HEK293 (cell line): Measurements from ENCODE around the gene TAF5.

Experiments
- KLF17 ChIP-seq: fragments of 450-650 bp; formaldehyde crosslinking; IDR thresholded peaks from 2 replicates; pipeline ENCODE4 v1.5.1; 2016; ENCODE audit warnings: missing biosample characterization, missing genetic modification characterization
- ZBTB17 ChIP-seq: fragments of 450-650 bp; formaldehyde crosslinking; IDR thresholded peaks from 2 replicates; pipeline ENCODE4 v1.5.1; 2016; ENCODE audit warnings: missing biosample characterization, missing genetic modification characterization
- ZBTB7A ChIP-seq: fragments of 450-650 bp; formaldehyde crosslinking; IDR thresholded peaks from 2 replicates; pipeline ENCODE4 v1.5.1; 2016; ENCODE audit warnings: low read depth, missing biosample characterization, missing genetic modification characterization
- ZEB2 ChIP-seq: fragments of 450-650 bp; formaldehyde crosslinking; IDR thresholded peaks from 2 replicates; pipeline ENCODE4 v1.5.1; 2016; ENCODE audit warnings: missing biosample characterization, missing genetic modification characterization
- ZNF335 ChIP-seq: fragments of 450-650 bp; formaldehyde crosslinking; conservative IDR thresholded peaks from 2 replicates; pipeline ENCODE4 v1.5.1; 2016; ENCODE audit warnings: missing biosample characterization, missing genetic modification characterization
- ZNF354C ChIP-seq: fragments of 450-650 bp; formaldehyde crosslinking; IDR thresholded peaks from 2 replicates; pipeline ENCODE4 v1.5.1; 2016; ENCODE audit warnings: missing biosample characterization, missing genetic modification characterization, low read depth, borderline replicate concordance
- ZNF416 ChIP-seq: fragments of 450-650 bp; formaldehyde crosslinking; IDR thresholded peaks from 2 replicates; pipeline ENCODE4 v1.5.1; 2016; ENCODE audit warnings: missing biosample characterization, missing genetic modification characterization
- ZNF501 ChIP-seq: fragments of 450-650 bp; formaldehyde crosslinking; IDR thresholded peaks from 2 replicates; pipeline ENCODE4 v1.5.1; 2016; ENCODE audit warnings: missing biosample characterization, missing genetic modification characterization
- ZNF530 ChIP-seq: fragments of 450-650 bp; formaldehyde crosslinking; IDR thresholded peaks from 2 replicates; pipeline ENCODE4 v1.5.1; 2016; ENCODE audit warnings: low read depth, missing biosample characterization, missing genetic modification characterization
- ZNF561 ChIP-seq: fragments of 450-650 bp; IDR thresholded peaks from 2 replicates; pipeline ENCODE4 v1.5.1; 2018; ENCODE audit warnings: missing biosample characterization, missing genetic modification characterization, borderline replicate concordance
- ZNF621 ChIP-seq: fragments of 450-650 bp; formaldehyde crosslinking; IDR thresholded peaks from 2 replicates; pipeline ENCODE4 v1.5.1; 2017; ENCODE audit warnings: missing biosample characterization, missing genetic modification characterization
- ZNF777 ChIP-seq: fragments of 450-650 bp; formaldehyde crosslinking; IDR thresholded peaks from 2 replicates; pipeline ENCODE4 v1.5.1; 2017; ENCODE audit warnings: missing biosample characterization, missing genetic modification characterization, borderline replicate concordance
- ZNF785 ChIP-seq: fragments of 450-650 bp; formaldehyde crosslinking; IDR thresholded peaks from 2 replicates; pipeline ENCODE4 v1.5.1; 2016; ENCODE audit warnings: missing biosample characterization, missing genetic modification characterization
- ZNF843 ChIP-seq: fragments of 450-650 bp; formaldehyde crosslinking; IDR thresholded peaks from 2 replicates; pipeline ENCODE4 v1.5.1; 2016; ENCODE audit warnings: missing biosample characterization, missing genetic modification characterization
- ZSCAN30 ChIP-seq: fragments of 450-650 bp; IDR thresholded peaks from 2 replicates; pipeline ENCODE4 v1.5.1; 2018; ENCODE audit warnings: missing biosample characterization, mild to moderate bottlenecking, missing genetic modification characterization, moderate library complexity
- TF ChIP-seq, protein P1 (sequence below): fragments of 450-650 bp; formaldehyde crosslinking; IDR thresholded peaks from 2 replicates; pipeline ENCODE4 v1.5.1; 2016; ENCODE audit warnings: missing biosample characterization, missing genetic modification characterization, borderline replicate concordance
- TF ChIP-seq, protein P2 (sequence below): fragments of 450-650 bp; formaldehyde crosslinking; IDR thresholded peaks from 2 replicates; pipeline ENCODE4 v1.5.1; 2016; ENCODE audit warnings: missing biosample characterization, missing genetic modification characterization
- TF ChIP-seq, protein P3 (sequence below): fragments of 450-650 bp; formaldehyde crosslinking; IDR thresholded peaks from 2 replicates; pipeline ENCODE4 v1.5.1; 2017; ENCODE audit warnings: missing biosample characterization, missing genetic modification characterization
- TF ChIP-seq, protein P4 (sequence below): fragments of 450-650 bp; formaldehyde crosslinking; IDR thresholded peaks from 2 replicates; pipeline ENCODE4 v1.5.1; 2016; ENCODE audit warnings: missing biosample characterization, missing genetic modification characterization
- TF ChIP-seq, protein P5 (sequence below): fragments of 450-650 bp; formaldehyde crosslinking; IDR thresholded peaks from 2 replicates; pipeline ENCODE4 v1.5.0; 2017; ENCODE audit warnings: missing biosample characterization, missing genetic modification characterization, borderline replicate concordance

Gene TAF5

GRCh38 chr10:103367782-103368518, at the start of gene TAF5 (continued):
- TF ChIP-seq ZNF354C (tag by site-specific recombination) (no peak), ZNF335 (tag by site-specific recombination) (peak; percentile 90), ZNF561 (tag by site-specific recombination) (peak; percentile 80; the same call in 1 of the 2 replicates), ZBTB7A (tag by site-specific recombination) (peak; percentile 54), ZNF501 (peak; percentile 71; the same call in 1 of the 2 replicates), ZEB2 (tag by site-specific recombination) (peak; percentile 70), ZNF416 (tag by site-specific recombination) (no peak), ZNF777 (tag by site-specific recombination) (peak; percentile 18; the same call in 1 of the 2 replicates), ZNF843 (0 out of 2 replicates have a peak, but pooled peaks have one; percentile 15), ZNF785 (tag by site-specific recombination) (0 out of 2 replicates have a peak, but pooled peaks have one; percentile 32), ZNF621 (tag by site-specific recombination) (no peak), ZBTB17 (peak; percentile 95), ZSCAN30 (tag by site-specific recombination) (peak; percentile 39; the same call in 1 of the 2 replicates), KLF17 (tag by site-specific recombination) (peak; percentile 77), ZNF530 (tag by site-specific recombination) (no peak)
- TF ChIP-seq, protein P1, sequence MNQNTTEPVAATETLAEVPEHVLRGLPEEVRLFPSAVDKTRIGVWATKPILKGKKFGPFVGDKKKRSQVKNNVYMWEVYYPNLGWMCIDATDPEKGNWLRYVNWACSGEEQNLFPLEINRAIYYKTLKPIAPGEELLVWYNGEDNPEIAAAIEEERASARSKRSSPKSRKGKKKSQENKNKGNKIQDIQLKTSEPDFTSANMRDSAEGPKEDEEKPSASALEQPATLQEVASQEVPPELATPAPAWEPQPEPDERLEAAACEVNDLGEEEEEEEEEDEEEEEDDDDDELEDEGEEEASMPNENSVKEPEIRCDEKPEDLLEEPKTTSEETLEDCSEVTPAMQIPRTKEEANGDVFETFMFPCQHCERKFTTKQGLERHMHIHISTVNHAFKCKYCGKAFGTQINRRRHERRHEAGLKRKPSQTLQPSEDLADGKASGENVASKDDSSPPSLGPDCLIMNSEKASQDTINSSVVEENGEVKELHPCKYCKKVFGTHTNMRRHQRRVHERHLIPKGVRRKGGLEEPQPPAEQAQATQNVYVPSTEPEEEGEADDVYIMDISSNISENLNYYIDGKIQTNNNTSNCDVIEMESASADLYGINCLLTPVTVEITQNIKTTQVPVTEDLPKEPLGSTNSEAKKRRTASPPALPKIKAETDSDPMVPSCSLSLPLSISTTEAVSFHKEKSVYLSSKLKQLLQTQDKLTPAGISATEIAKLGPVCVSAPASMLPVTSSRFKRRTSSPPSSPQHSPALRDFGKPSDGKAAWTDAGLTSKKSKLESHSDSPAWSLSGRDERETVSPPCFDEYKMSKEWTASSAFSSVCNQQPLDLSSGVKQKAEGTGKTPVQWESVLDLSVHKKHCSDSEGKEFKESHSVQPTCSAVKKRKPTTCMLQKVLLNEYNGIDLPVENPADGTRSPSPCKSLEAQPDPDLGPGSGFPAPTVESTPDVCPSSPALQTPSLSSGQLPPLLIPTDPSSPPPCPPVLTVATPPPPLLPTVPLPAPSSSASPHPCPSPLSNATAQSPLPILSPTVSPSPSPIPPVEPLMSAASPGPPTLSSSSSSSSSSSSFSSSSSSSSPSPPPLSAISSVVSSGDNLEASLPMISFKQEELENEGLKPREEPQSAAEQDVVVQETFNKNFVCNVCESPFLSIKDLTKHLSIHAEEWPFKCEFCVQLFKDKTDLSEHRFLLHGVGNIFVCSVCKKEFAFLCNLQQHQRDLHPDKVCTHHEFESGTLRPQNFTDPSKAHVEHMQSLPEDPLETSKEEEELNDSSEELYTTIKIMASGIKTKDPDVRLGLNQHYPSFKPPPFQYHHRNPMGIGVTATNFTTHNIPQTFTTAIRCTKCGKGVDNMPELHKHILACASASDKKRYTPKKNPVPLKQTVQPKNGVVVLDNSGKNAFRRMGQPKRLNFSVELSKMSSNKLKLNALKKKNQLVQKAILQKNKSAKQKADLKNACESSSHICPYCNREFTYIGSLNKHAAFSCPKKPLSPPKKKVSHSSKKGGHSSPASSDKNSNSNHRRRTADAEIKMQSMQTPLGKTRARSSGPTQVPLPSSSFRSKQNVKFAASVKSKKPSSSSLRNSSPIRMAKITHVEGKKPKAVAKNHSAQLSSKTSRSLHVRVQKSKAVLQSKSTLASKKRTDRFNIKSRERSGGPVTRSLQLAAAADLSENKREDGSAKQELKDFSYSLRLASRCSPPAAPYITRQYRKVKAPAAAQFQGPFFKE (tag by site-specific recombination), result no peak
- TF ChIP-seq, protein P2, sequence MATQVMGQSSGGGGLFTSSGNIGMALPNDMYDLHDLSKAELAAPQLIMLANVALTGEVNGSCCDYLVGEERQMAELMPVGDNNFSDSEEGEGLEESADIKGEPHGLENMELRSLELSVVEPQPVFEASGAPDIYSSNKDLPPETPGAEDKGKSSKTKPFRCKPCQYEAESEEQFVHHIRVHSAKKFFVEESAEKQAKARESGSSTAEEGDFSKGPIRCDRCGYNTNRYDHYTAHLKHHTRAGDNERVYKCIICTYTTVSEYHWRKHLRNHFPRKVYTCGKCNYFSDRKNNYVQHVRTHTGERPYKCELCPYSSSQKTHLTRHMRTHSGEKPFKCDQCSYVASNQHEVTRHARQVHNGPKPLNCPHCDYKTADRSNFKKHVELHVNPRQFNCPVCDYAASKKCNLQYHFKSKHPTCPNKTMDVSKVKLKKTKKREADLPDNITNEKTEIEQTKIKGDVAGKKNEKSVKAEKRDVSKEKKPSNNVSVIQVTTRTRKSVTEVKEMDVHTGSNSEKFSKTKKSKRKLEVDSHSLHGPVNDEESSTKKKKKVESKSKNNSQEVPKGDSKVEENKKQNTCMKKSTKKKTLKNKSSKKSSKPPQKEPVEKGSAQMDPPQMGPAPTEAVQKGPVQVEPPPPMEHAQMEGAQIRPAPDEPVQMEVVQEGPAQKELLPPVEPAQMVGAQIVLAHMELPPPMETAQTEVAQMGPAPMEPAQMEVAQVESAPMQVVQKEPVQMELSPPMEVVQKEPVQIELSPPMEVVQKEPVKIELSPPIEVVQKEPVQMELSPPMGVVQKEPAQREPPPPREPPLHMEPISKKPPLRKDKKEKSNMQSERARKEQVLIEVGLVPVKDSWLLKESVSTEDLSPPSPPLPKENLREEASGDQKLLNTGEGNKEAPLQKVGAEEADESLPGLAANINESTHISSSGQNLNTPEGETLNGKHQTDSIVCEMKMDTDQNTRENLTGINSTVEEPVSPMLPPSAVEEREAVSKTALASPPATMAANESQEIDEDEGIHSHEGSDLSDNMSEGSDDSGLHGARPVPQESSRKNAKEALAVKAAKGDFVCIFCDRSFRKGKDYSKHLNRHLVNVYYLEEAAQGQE, result peak; percentile 74
- TF ChIP-seq, protein P3, sequence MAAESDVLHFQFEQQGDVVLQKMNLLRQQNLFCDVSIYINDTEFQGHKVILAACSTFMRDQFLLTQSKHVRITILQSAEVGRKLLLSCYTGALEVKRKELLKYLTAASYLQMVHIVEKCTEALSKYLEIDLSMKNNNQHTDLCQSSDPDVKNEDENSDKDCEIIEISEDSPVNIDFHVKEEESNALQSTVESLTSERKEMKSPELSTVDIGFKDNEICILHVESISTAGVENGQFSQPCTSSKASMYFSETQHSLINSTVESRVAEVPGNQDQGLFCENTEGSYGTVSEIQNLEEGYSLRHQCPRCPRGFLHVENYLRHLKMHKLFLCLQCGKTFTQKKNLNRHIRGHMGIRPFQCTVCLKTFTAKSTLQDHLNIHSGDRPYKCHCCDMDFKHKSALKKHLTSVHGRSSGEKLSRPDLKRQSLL, result peak; percentile 38; the same call in 1 of the 2 replicates
- TF ChIP-seq, protein P4, sequence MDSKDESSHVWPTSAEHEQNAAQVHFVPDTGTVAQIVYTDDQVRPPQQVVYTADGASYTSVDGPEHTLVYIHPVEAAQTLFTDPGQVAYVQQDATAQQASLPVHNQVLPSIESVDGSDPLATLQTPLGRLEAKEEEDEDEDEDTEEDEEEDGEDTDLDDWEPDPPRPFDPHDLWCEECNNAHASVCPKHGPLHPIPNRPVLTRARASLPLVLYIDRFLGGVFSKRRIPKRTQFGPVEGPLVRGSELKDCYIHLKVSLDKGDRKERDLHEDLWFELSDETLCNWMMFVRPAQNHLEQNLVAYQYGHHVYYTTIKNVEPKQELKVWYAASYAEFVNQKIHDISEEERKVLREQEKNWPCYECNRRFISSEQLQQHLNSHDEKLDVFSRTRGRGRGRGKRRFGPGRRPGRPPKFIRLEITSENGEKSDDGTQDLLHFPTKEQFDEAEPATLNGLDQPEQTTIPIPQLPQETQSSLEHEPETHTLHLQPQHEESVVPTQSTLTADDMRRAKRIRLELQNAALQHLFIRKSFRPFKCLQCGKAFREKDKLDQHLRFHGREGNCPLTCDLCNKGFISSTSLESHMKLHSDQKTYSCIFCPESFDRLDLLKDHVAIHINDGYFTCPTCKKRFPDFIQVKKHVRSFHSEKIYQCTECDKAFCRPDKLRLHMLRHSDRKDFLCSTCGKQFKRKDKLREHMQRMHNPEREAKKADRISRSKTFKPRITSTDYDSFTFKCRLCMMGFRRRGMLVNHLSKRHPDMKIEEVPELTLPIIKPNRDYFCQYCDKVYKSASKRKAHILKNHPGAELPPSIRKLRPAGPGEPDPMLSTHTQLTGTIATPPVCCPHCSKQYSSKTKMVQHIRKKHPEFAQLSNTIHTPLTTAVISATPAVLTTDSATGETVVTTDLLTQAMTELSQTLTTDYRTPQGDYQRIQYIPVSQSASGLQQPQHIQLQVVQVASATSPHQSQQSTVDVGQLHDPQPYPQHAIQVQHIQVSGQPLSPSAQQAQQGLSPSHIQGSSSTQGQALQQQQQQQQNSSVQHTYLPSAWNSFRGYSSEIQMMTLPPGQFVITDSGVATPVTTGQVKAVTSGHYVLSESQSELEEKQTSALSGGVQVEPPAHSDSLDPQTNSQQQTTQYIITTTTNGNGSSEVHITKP, result peak; percentile 37; the same call in 1 of the 2 replicates
- TF ChIP-seq, protein P5, sequence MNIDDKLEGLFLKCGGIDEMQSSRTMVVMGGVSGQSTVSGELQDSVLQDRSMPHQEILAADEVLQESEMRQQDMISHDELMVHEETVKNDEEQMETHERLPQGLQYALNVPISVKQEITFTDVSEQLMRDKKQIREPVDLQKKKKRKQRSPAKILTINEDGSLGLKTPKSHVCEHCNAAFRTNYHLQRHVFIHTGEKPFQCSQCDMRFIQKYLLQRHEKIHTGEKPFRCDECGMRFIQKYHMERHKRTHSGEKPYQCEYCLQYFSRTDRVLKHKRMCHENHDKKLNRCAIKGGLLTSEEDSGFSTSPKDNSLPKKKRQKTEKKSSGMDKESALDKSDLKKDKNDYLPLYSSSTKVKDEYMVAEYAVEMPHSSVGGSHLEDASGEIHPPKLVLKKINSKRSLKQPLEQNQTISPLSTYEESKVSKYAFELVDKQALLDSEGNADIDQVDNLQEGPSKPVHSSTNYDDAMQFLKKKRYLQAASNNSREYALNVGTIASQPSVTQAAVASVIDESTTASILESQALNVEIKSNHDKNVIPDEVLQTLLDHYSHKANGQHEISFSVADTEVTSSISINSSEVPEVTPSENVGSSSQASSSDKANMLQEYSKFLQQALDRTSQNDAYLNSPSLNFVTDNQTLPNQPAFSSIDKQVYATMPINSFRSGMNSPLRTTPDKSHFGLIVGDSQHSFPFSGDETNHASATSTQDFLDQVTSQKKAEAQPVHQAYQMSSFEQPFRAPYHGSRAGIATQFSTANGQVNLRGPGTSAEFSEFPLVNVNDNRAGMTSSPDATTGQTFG, result no peak
